MM.1S (cell line): Measurements from ENCODE around the gene PROX2.

Source experiments
- EZH2phosphoT487 ChIP-seq: fragments of 300-600 bp; sonication (generic); IDR thresholded peaks from 2 replicates; pipeline ENCODE4 v1.6.1; 2018; ENCODE audit warnings: antibody characterized with exemption, low read length
- TF ChIP-seq, protein P1 (sequence below): fragments of 300-600 bp; sonication (generic); IDR thresholded peaks from 2 replicates; pipeline ENCODE4 v1.5.1; 2016; ENCODE audit warnings: antibody characterized with exemption, low read length, mixed read lengths

DNA sequence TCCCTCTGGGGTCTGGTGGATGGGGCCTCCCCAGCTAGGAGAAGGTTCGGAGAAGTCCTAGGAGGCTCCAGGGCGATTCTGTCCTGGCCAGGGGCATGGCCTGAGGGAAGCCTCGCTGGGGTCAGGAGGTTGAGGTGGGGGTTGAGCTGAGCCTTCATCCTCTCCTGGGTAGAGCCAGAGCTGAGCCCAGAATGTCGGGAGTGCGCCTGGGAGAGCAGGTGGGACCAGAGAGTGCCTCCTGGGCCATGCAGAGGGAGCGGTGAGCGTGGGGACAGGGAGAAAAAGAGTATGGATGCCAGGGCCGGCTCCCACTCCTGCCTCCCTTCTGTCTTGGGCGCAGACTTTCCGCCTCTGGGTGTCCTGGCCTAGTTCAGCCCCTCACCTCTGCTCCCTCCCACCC, 34.0 kb upstream of the PROX2 start:
- TF ChIP-seq, protein P1, sequence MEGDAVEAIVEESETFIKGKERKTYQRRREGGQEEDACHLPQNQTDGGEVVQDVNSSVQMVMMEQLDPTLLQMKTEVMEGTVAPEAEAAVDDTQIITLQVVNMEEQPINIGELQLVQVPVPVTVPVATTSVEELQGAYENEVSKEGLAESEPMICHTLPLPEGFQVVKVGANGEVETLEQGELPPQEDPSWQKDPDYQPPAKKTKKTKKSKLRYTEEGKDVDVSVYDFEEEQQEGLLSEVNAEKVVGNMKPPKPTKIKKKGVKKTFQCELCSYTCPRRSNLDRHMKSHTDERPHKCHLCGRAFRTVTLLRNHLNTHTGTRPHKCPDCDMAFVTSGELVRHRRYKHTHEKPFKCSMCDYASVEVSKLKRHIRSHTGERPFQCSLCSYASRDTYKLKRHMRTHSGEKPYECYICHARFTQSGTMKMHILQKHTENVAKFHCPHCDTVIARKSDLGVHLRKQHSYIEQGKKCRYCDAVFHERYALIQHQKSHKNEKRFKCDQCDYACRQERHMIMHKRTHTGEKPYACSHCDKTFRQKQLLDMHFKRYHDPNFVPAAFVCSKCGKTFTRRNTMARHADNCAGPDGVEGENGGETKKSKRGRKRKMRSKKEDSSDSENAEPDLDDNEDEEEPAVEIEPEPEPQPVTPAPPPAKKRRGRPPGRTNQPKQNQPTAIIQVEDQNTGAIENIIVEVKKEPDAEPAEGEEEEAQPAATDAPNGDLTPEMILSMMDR: no peak
- no peak for TF ChIP-seq EZH2phosphoT487
